Calu3 (cell line): ENCODE results near the gene RAB40C. TPM values are rescaled to one million over a fixed set of nuclear protein-coding genes. Genes with fewer than 3 reads are reported as not detected.

Source experiments
- BruUV-seq: library from RNA; stranded (reverse); fragments of 400-500 nt; replicated peaks from 2 replicates; lab custom pipeline; 2021; lab: Mats Ljungman, UMichigan
- CTCF ChIA-PET: fragments of 300-600 bp; sonication (Branson Sonifier 250); formaldehyde crosslinking; loops from one replicate; lab custom pipeline; 2022; ENCODE audit warnings: antibody characterized with exemption; lab: Charles Lee
- DNase-seq: peaks from one replicate; pipeline ENCODE4 v3.0.0; 2022
- H3K27ac Mint-ChIP-seq: one replicate; pipeline ENCODE4 v1.8.0; 2022; ENCODE audit warnings: mixed read lengths; ENCODE audit not compliant: unreplicated experiment
- H3K27me3 Mint-ChIP-seq: one replicate; pipeline ENCODE4 v1.8.0; 2022; ENCODE audit warnings: mixed read lengths; ENCODE audit not compliant: unreplicated experiment
- H3K36me3 Mint-ChIP-seq: one replicate; pipeline ENCODE4 v1.8.0; 2022; ENCODE audit warnings: mild to moderate bottlenecking, moderate library complexity, mixed read lengths; ENCODE audit not compliant: insufficient read depth, unreplicated experiment
- H3K4me1 Mint-ChIP-seq: one replicate; pipeline ENCODE4 v1.8.0; 2022; ENCODE audit warnings: mild to moderate bottlenecking, low read depth, mixed read lengths; ENCODE audit not compliant: unreplicated experiment
- H3K4me3 Mint-ChIP-seq: one replicate; pipeline ENCODE4 v1.8.0; 2022; ENCODE audit warnings: mild to moderate bottlenecking, low read depth, moderate library complexity, mixed read lengths; ENCODE audit not compliant: unreplicated experiment
- H3K9me3 Mint-ChIP-seq: one replicate; pipeline ENCODE4 v1.8.0; 2022; ENCODE audit warnings: low read depth, mixed read lengths; ENCODE audit not compliant: unreplicated experiment
- CTCF ChIP-seq: fragments of 200-600 bp; IDR thresholded peaks from one replicate; pipeline ENCODE4 v1.8.0; 2022; ENCODE audit warnings: antibody characterized with exemption; ENCODE audit not compliant: unreplicated experiment
- intact Hi-C: fragments of 100-400 bp; cut with micrococcal nuclease; formaldehyde crosslinking; loops from one replicate; pipeline ENCODE4 v1.10.0; 2022; ENCODE audit not compliant: unreplicated experiment
- total RNA-seq: library from RNA; stranded (reverse); gene quantifications from 2 replicates; pipeline ENCODE4 v1.2.3, GENCODE V29; 2022

Gene RAB40C
- total RNA-seq, 1 experiment from 2014 or later, result 35.6 TPM

- intact Hi-C loops, result no loop called here
- Mint-ChIP-seq H3K4me3 (peak overlapping the region; percentile 55), H3K27me3 (no peaks in the 10 kb centered on the region), H3K4me1 (peaks cover 31% of the 10 kb centered on the region), H3K36me3 (peaks cover 71% of the 10 kb centered on the region), H3K9me3 (no peaks in the 10 kb centered on the region), H3K27ac (no peak overlapping the region)
- CTCF ChIA-PET, result no interaction called here
- TF ChIP-seq CTCF, result no peak
- no peak for DNase-seq
- BruUV-seq, result no TSS peak
These were observed 50.7 kb downstream of the RAB40C start for GRCh38 chr16:640614-641013.

- CTCF ChIA-PET, result no interaction called here
- Mint-ChIP-seq H3K4me1 (peaks cover 35% of the 10 kb centered on the region), H3K9me3 (no peaks in the 10 kb centered on the region), H3K27me3 (no peaks in the 10 kb centered on the region), H3K27ac (no peak within 1 kb of the TSS), H3K36me3 (peaks cover 71% of the 10 kb centered on the region), H3K4me3 (peak within 1 kb of the TSS; percentile 76)
- intact Hi-C loops, result no loop called here
- no TSS peak for BruUV-seq
- DNase-seq, result peak; percentile 93
- TF ChIP-seq CTCF, result no peak
These were observed 51.7 kb downstream of the RAB40C start, which contains the start of gene MCRIP2 for GRCh38 chr16:641326-642188. TSS of gene MCRIP2 (plus strand) at chr16:641828. CDS start at chr16:641992, 164 bp downstream.

- BruUV-seq, result TSS peak; percentile 31
- DNase-seq, result peak; percentile 69
- Mint-ChIP-seq H3K27ac (no peak overlapping the region), H3K36me3 (peaks cover 71% of the 10 kb centered on the region), H3K4me1 (peaks cover 30% of the 10 kb centered on the region), H3K27me3 (no peaks in the 10 kb centered on the region), H3K4me3 (peak overlapping the region; percentile 76), H3K9me3 (no peaks in the 10 kb centered on the region)
- TF ChIP-seq CTCF, result no peak
- intact Hi-C loops, result no loop called here
- CTCF ChIA-PET, result no interaction called here
These were observed 52.6 kb downstream of the RAB40C start for GRCh38 chr16:642189-643049.

GRCh38 chr16:643050-643368, 53.1 kb downstream of the RAB40C start:
- H3K27me3 Mint-ChIP-seq, result no peaks in the 10 kb centered on the region
- no peak overlapping the region for H3K27ac Mint-ChIP-seq
- no TSS peak for BruUV-seq
- peak overlapping the region; percentile 76 for H3K4me3 Mint-ChIP-seq
- TF ChIP-seq CTCF, result no peak
- H3K9me3 Mint-ChIP-seq, result no peaks in the 10 kb centered on the region
- CTCF ChIA-PET, result no interaction called here
- peaks cover 69% of the 10 kb centered on the region for H3K36me3 Mint-ChIP-seq
- no peak for DNase-seq
- intact Hi-C loops, result no loop called here
- peaks cover 30% of the 10 kb centered on the region for H3K4me1 Mint-ChIP-seq
